ENCODE data around the gene PHKA2. TPM values are rescaled to one million over a fixed set of nuclear protein-coding genes. Genes with fewer than 3 reads are reported as not detected.

The PHKA2 gene
- total RNA-seq, 6 donors from 2014 or later = 19.2 to 74.4 (median 25.9) TPM

DNA sequence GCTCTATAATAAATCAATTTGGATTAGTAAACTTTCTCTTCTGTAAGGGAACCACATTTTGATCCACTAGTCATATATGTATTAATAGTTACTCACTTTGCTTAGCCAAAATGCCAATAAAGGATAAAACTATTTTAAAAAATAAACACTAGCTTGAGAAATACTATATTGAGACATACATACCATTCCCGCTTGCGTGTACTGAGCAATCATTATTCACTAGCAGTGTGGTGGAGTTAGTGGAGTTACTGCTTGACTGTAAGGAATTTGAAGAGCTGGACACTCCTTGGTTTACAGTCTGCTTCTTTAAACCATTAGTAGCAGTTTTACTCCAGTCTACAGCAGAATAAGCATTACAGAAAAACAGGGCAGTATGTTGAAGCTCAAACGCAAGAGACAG, 10.8 kb upstream of the PHKA2 start:
- peak in 1 of 2 donors; percentile 59 for ATAC-seq (ENCODE audit: low FRiP score in 2 of 2)

DNA sequence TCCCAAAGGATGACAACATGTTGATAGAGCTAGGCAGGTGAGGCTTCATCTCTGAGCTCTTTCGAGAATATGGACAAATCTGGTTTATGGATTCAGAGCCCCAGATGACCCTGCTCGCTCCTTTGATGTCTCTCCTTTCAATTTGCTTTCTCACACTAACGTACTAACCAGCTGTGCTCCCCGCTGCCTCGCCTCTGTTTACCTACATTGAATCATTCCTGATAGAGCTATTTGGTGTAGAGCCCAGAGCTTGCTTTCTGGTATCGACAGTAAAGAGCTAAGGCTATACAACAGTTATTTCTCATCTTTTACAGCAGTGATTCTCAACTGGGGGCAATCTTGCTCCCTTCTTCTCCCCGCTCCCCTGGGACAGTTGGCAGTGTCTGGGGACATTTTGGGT, 8.9 kb upstream of the PHKA2 start:
- WGBS, 2 donors = 82 to 96% methylated on average over 7 of the region's 7 CpGs
- ATAC-seq (ENCODE audit: low FRiP score in 2 of 2) (no peak), DNase-seq (no peak)
- Histone ChIP-seq H3K36me3 (no peaks in the 10 kb centered on the region), H3K9me3 (no peaks in the 10 kb centered on the region), H3K4me3 (no peak overlapping the region), H3K27me3 (no peaks in the 10 kb centered on the region), H3K27ac (no peak overlapping the region), H3K4me1 (no peaks in the 10 kb centered on the region)
- TF ChIP-seq, protein P1, sequence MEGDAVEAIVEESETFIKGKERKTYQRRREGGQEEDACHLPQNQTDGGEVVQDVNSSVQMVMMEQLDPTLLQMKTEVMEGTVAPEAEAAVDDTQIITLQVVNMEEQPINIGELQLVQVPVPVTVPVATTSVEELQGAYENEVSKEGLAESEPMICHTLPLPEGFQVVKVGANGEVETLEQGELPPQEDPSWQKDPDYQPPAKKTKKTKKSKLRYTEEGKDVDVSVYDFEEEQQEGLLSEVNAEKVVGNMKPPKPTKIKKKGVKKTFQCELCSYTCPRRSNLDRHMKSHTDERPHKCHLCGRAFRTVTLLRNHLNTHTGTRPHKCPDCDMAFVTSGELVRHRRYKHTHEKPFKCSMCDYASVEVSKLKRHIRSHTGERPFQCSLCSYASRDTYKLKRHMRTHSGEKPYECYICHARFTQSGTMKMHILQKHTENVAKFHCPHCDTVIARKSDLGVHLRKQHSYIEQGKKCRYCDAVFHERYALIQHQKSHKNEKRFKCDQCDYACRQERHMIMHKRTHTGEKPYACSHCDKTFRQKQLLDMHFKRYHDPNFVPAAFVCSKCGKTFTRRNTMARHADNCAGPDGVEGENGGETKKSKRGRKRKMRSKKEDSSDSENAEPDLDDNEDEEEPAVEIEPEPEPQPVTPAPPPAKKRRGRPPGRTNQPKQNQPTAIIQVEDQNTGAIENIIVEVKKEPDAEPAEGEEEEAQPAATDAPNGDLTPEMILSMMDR (IDR thresholded peaks at IDR 0.05) = no peak
- no peak for TF ChIP-seq EP300 (IDR thresholded peaks at IDR 0.05)
- no peak for TF ChIP-seq POLR2A (IDR thresholded peaks at IDR 0.05)
- no peak for TF ChIP-seq POLR2AphosphoS5 (IDR thresholded peaks at IDR 0.05)

More for the DNA sequence above, 10.8 kb upstream of the PHKA2 start:
- no peak overlapping the region for H3K27ac ChIP-seq
- H3K9me3 ChIP-seq = no peaks in the 10 kb centered on the region
- no peaks in the 10 kb centered on the region for H3K27me3 ChIP-seq
- H3K4me1 ChIP-seq = no peaks in the 10 kb centered on the region
- no peak for DNase-seq
- H3K4me3 ChIP-seq = no peak overlapping the region
- 69 to 77% methylated on average over 3 of the region's 3 CpGs for WGBS, 2 donors
- TF ChIP-seq, protein P1 (IDR thresholded peaks at IDR 0.05) = no peak
- TF ChIP-seq EP300 (IDR thresholded peaks at IDR 0.05) (no peak), POLR2A (IDR thresholded peaks at IDR 0.05) (no peak), POLR2AphosphoS5 (IDR thresholded peaks at IDR 0.05) (no peak)
- H3K36me3 ChIP-seq = no peaks in the 10 kb centered on the region

DNA sequence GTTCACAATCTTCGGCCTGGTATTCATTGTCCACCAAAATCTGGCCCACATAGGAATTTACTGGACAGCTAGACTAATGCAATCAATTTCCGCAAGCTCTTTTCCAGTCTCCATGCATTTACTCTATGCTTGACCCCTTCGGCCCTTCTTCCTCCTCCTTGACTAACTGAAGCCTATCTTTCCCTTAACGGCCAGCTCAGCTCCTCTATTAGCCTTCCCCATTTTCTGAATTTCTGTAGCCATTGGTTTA, 1.2 kb upstream of the PHKA2 start:
- Histone ChIP-seq H3K36me3 (no peaks in the 10 kb centered on the region), H3K4me3 (peak overlapping the region; percentile 37 to 82 (median 70)), H3K27me3 (peaks cover 0 to 8% (median 0%) of the 10 kb centered on the region in 4 donors), H3K9me3 (no peaks in the 10 kb centered on the region), H3K4me1 (peaks cover 0 to 9% (median 2%) of the 10 kb centered on the region in 4 donors), H3K27ac (peak overlapping the region; percentile 89 to 92 (median 90))
- DNase-seq (no peak), ATAC-seq (ENCODE audit: low FRiP score in 2 of 2) (no peak)
- 0 to 30% methylated on average over 4 of the region's 4 CpGs for WGBS, 2 donors
- TF ChIP-seq EP300 (IDR thresholded peaks at IDR 0.05) (no peak), POLR2AphosphoS5 (IDR thresholded peaks at IDR 0.05) (no peak), POLR2A (IDR thresholded peaks at IDR 0.05) (no peak)
- TF ChIP-seq, protein P1 (IDR thresholded peaks at IDR 0.05) = no peak

DNA sequence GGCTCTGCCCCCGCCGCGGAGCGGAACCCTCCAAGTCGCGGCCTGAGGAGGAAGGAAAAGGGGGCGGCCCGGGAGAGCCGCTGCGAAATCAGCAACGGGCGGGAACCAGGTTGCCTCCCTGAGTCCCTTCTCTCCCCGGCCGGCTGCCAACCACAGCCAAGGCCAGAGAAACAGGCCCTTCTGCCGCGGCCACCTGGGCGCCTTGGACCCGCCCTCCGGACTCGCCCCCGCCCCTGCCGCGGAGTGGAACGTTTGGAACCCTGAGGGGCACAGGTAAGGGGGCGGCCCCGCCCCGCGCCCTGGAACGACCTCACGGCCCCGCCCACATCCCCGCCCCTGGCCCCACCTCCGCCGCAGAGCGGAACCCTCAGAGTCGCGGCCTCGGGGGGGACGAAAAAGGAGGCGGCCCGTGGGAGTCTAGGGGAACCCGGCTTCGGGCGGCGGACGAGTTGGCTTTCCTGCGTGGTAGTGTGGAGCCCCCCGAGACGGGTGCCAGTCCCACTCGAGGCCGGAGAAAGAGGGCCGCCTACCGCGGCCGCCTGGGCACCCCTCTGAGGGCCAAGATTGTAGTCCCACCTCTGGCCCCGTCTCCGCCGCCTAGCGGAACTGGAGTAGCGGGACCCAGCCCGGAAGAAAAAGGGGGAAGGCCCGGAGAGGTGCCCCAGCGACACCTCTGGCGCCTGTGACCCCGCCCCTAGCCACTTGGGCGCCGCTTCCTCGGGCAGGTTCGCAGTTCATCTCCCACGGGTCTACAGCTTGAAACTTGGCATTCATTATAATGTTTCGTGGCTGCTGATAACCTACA, 669 bp upstream of the PHKA2 start:
- 0 to 23% methylated on average over 1 to 11 of the region's 71 CpGs for WGBS, 2 donors
- peak in 3 of 4 donors; percentile 10 to 71 (median 40) for TF ChIP-seq POLR2A (IDR thresholded peaks at IDR 0.05)
- TF ChIP-seq, protein P1 (IDR thresholded peaks at IDR 0.05) = peak; percentile 24 to 84 (median 78)
- TF ChIP-seq POLR2AphosphoS5 (IDR thresholded peaks at IDR 0.05) = peak in 1 of 2 donors; percentile 48
- TF ChIP-seq EP300 (IDR thresholded peaks at IDR 0.05) = no peak
- H3K27me3 ChIP-seq = peaks cover 0 to 8% (median 0%) of the 10 kb centered on the region in 4 donors
- peaks cover 0 to 9% (median 2%) of the 10 kb centered on the region in 4 donors for H3K4me1 ChIP-seq
- no peaks in the 10 kb centered on the region for H3K36me3 ChIP-seq
- no peaks in the 10 kb centered on the region for H3K9me3 ChIP-seq
- peak overlapping the region; percentile 89 to 92 (median 90) for H3K27ac ChIP-seq
- DNase-seq (peak; percentile 85 to 97), ATAC-seq (ENCODE audit: low FRiP score in 2 of 2) (peak; percentile 97)
- peak overlapping the region; percentile 37 to 82 (median 70) for H3K4me3 ChIP-seq
